Measurements from ENCODE around the gene EXD3.

The EXD3 gene

DNA sequence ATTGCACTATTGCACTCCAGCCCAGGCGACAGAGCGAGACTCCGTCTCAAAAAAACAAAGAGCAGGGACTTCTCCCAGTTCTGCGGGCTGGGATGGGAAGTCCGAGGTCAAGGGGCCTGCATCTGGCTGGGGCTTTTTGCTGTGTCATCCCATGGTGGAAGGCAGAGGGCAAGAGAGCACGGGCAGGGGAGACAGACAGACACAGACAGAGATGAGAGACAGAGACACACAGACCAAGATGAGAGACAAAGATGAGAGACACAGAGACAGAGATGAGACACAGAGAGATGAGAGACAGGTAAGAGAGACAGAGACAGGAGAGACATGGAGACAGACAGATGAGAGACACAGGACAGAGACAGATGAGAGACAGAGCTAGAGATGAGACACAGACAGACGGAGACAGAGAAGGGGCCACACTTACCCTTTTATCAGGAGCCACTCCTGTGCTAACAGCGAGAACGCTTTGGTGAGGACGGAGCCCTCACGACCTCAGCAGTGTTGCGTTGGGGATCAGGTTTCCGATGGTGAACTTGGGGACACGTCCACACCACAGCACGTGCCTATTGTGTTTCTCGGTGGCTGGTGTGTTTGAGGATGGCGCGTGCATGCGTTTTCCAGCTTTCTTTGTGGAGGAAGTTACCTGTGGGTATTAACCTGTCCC is 154.3 kb downstream of the EXD3 start:
- TF ChIP-seq, protein P1, sequence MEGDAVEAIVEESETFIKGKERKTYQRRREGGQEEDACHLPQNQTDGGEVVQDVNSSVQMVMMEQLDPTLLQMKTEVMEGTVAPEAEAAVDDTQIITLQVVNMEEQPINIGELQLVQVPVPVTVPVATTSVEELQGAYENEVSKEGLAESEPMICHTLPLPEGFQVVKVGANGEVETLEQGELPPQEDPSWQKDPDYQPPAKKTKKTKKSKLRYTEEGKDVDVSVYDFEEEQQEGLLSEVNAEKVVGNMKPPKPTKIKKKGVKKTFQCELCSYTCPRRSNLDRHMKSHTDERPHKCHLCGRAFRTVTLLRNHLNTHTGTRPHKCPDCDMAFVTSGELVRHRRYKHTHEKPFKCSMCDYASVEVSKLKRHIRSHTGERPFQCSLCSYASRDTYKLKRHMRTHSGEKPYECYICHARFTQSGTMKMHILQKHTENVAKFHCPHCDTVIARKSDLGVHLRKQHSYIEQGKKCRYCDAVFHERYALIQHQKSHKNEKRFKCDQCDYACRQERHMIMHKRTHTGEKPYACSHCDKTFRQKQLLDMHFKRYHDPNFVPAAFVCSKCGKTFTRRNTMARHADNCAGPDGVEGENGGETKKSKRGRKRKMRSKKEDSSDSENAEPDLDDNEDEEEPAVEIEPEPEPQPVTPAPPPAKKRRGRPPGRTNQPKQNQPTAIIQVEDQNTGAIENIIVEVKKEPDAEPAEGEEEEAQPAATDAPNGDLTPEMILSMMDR (IDR thresholded peaks at IDR 0.05; ENCODE audit: low read length, missing control alignments), result no peak
- H3K4me3 ChIP-seq (replicated peaks; ENCODE audit: low read depth, low read length), result no peak overlapping the region
- no peak for DNase-seq (ENCODE audit: low read depth)

DNA sequence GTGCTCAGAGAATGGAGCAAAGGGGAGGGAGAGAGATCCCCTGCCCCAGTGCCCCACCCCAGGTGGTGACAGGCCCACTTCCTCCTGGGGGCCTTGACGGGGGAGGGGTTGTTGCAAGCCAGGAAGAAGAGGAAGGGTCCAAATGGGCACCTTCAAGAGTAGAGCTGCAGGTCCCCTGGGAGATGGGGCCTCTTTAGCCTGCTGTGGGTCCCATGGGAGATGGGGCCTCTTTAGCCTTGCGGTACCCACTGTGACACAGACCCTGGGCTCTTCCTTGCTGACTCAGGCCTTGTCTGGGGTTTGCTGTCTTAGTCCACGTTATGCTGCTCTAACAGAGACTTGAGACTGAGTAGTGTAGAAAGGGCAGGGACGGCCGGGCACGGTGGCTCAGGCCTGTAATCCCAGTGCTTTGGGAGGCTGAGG is 155.0 kb downstream of the EXD3 start:
- H3K4me3 ChIP-seq (replicated peaks; ENCODE audit: low read depth, low read length), result no peak overlapping the region
- TF ChIP-seq, protein P1 (IDR thresholded peaks at IDR 0.05; ENCODE audit: low read length, missing control alignments), result no peak
- no peak for DNase-seq (ENCODE audit: low read depth)

DNA sequence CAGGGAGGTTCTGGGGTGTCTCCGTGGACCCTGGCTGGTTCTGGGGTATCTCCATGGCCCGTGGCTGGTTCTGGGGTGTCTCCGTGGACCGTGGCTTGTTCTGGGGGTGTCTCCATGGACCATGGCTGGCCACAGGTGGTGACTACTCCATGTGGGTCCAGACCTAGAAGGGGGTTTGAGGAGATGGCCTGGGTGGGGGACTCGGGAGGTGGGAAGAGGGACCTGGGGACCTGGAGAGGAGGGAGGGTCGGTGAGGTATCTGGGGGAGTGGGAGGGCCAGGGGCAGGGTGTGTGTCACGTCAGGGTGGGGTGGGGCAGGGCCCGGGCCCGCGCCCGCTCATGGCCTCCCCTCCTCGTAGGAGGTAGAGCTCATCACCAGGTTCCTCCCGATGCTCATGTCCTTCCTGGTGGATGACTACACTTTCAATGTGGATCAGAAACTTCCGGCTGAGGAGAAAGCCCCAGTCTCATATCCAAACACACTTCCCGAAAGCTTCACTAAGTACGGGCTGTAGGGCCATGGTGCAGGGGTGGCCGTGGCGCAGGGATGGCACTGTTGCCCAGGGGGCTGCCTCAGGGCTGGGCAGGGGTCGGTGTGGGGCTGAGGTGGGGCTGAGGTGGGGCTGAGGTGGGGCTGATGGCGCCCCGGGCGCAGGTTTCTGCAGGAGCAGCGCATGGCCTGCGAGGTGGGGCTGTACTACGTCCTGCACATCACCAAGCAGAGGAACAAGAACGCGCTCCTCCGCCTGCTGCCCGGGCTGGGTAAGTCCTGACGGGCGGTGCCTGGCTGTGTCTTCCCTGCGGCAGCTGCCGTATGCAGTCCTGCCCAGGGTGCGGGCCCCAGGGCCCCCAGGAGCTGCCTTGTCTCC is 156.1 kb downstream of the EXD3 start:
- H3K4me3 ChIP-seq (replicated peaks; ENCODE audit: low read depth, low read length), result no peak overlapping the region
- no peak for DNase-seq (ENCODE audit: low read depth)
- TF ChIP-seq, protein P1 (IDR thresholded peaks at IDR 0.05; ENCODE audit: low read length, missing control alignments), result no peak

GRCh38 chr9:137266162-137266527 is 156.8 kb downstream of the EXD3 start:
- TF ChIP-seq, protein P1 (IDR thresholded peaks at IDR 0.05; ENCODE audit: low read length, missing control alignments), result no peak
- no peak for DNase-seq (ENCODE audit: low read depth)
- no peak overlapping the region for H3K4me3 ChIP-seq (replicated peaks; ENCODE audit: low read depth, low read length)

DNA sequence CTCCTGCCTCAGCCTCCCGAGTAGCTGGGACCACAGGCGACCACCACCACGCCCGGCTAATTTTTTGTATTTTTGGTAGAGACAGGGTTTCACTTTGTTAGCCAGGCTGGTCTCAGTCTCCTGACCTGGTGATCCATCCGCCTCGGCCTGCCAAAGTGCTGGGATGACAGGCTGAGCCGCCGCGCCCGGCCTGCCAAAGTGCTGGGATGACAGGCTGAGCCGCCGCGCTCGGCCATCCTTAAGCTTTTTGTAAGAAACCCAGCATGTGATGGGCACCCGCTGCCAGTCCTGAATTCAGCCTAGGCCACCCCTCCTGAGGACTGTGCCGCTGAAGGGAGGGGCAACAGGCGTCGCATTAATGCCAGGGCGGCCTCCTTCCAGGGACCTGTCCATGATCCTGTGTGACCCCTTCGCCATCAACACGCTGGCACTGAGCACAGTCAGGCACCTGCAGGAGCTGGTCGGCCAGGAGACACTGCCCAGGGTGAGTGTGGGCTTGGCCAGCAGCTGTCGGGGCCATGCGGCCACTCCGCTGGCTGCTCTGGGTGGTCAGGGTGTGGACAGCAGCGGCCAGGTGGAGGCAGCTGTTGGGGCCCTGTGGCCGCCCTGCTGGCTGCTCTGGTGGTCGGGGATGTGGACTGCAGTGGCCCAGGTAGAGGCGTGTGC is 157.3 kb downstream of the EXD3 start:
- DNase-seq (ENCODE audit: low read depth), result no peak
- TF ChIP-seq, protein P1 (IDR thresholded peaks at IDR 0.05; ENCODE audit: low read length, missing control alignments), result no peak
- H3K4me3 ChIP-seq (replicated peaks; ENCODE audit: low read depth, low read length), result no peak overlapping the region

- DNase-seq (ENCODE audit: low read depth), result no peak
- TF ChIP-seq, protein P1 (IDR thresholded peaks at IDR 0.05; ENCODE audit: low read length, missing control alignments), result no peak
- H3K4me3 ChIP-seq (replicated peaks; ENCODE audit: low read depth, low read length), result no peak overlapping the region
These were observed 158.9 kb downstream of the EXD3 start for GRCh38 chr9:137264067-137264466.

Data from fibroblast of pulmonary artery (primary cell).